GM10266 (cell line): ENCODE measurements around the gene ASPN.

ENCODE experiments used
- DNase-seq: peaks from one replicate; pipeline ENCODE4 v3.0.0; 2012; ENCODE audit errors: extremely low spot score
- CTCF ChIP-seq: IDR thresholded peaks from 2 replicates; pipeline ENCODE4 v1.5.1; 2012; ENCODE audit warnings: mild to moderate bottlenecking, low read depth; ENCODE audit not compliant: control insufficient read depth, insufficient read depth; ENCODE audit errors: missing control alignments

ASPN gene

DNA sequence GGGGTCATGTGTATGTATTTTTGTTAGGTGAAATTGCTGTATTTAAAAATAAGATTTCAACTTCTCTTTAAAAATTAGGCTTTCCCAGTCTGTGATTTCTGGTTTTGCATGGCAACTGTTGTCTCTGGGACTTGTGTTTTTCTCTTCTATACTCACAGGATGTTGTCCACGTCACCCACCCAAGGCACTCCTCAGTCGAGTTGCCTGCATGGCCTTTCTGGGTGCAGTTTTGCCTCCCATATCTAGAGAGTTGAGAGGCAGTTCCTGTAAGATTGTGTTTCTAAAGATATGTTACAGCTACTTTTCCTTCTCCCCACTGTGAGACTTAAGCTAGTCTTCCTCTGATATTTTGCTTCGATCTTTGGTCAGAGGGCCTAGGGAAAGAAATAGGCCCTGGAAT lies 2.3 kb upstream of the ASPN start:
- DNase-seq: no peak
- no peak for TF ChIP-seq CTCF

GRCh38 chr9:92483627-92484545 lies 1.6 kb upstream of the ASPN start:
- TF ChIP-seq CTCF: no peak
- DNase-seq: no peak

GRCh38 chr9:92482805-92483204 lies 499 bp upstream of the ASPN start:
- no peak for TF ChIP-seq CTCF
- DNase-seq: no peak

- TF ChIP-seq CTCF: no peak
- DNase-seq: peak; percentile 16
These were observed 1.2 kb downstream of the ASPN start for GRCh38 chr9:92480986-92481633.

DNA sequence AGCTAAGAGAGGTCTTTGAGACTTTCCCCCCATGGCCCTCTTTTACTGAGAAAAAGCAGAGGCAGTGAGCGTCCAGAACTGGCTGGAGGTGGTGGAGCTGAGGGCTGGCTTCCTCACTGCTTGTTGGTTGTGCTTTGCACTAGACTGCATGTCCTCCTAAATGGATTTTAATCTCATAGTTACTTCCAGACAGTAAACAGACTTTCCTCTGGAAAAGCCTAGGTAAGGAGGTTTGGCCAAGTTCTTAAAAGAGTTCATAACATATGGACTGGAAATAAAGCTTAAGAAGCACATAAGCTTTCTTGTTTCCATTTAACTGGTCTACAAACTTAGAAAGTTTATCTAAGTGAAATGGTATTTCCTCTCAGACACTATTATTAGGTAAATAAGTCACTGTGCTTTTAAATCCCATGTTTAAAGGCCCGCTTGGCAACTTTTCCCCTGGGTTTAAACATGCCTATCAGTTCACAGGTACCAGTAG lies 2.0 kb downstream of the ASPN start:
- no peak for DNase-seq
- TF ChIP-seq CTCF: no peak

- TF ChIP-seq CTCF: no peak
- DNase-seq: no peak
These were observed 3.0 kb downstream of the ASPN start for GRCh38 chr9:92479346-92479745.

- no peak for TF ChIP-seq CTCF
- no peak for DNase-seq
These were observed 3.5 kb downstream of the ASPN start for GRCh38 chr9:92478783-92479182.
